8988T (cell line): ENCODE results near the gene PYGM.

Experiments used
- DNase-seq: peaks from one replicate; pipeline ENCODE4 v3.0.0; 2011

PYGM gene

GRCh38 chr11:64766881-64767280 lies 7.1 kb upstream of the PYGM start:
- no peak for DNase-seq

GRCh38 chr11:64765851-64766665 lies 6.3 kb upstream of the PYGM start:
- DNase-seq = no peak

GRCh38 chr11:64765291-64765850 lies 5.6 kb upstream of the PYGM start:
- DNase-seq = peak; percentile 32

- DNase-seq = no peak
Observed at GRCh38 chr11:64764753-64765152, 5.0 kb upstream of the PYGM start.

GRCh38 chr11:64764040-64764611 lies 4.4 kb upstream of the PYGM start:
- DNase-seq = no peak

GRCh38 chr11:64763526-64764039 lies 3.8 kb upstream of the PYGM start:
- no peak for DNase-seq

GRCh38 chr11:64762674-64763525 lies 3.1 kb upstream of the PYGM start:
- no peak for DNase-seq

- peak; percentile 43 for DNase-seq
Observed at GRCh38 chr11:64762277-64762673, 2.5 kb upstream of the PYGM start.

GRCh38 chr11:64760759-64761420 lies 1.1 kb upstream of the PYGM start:
- no peak for DNase-seq

- DNase-seq = no peak
Observed at GRCh38 chr11:64759131-64759721, 548 bp downstream of the PYGM start.

GRCh38 chr11:64758330-64759079 lies 1.3 kb downstream of the PYGM start:
- DNase-seq = no peak

GRCh38 chr11:64757549-64758329 lies 2.0 kb downstream of the PYGM start:
- no peak for DNase-seq

GRCh38 chr11:64755681-64756361 lies 4.0 kb downstream of the PYGM start:
- no peak for DNase-seq

- DNase-seq = no peak
Observed at GRCh38 chr11:64754919-64755662, 4.7 kb downstream of the PYGM start.

GRCh38 chr11:64754124-64754918 lies 5.5 kb downstream of the PYGM start:
- DNase-seq = no peak

GRCh38 chr11:64753380-64754123 lies 6.2 kb downstream of the PYGM start:
- DNase-seq = no peak

GRCh38 chr11:64753019-64753379 lies 6.8 kb downstream of the PYGM start:
- DNase-seq = no peak
